HG02943 (cell line): ENCODE data around the gene POGZ.
"Not testable (repeated sequence)": the region's sequence is repeated elsewhere in the genome, so short reads cannot be mapped to it uniquely, and the experiment has no call there.

Source experiments
- ATAC-seq: cut with Tn5 transposase; IDR thresholded peaks from one replicate; pipeline ENCODE4 v1.9.1; 2021; ENCODE audit warnings: mild to moderate bottlenecking, low read depth, moderate library complexity; ENCODE audit not compliant: unreplicated experiment

Gene POGZ

GRCh38 chr1:151477066-151477465 is 17.8 kb upstream of the POGZ start:
- ATAC-seq: no peak

- ATAC-seq: no peak
Observed at GRCh38 chr1:151476083-151476482, 16.8 kb upstream of the POGZ start.

GRCh38 chr1:151475175-151475574 is 15.9 kb upstream of the POGZ start:
- no peak for ATAC-seq

- no peak for ATAC-seq
Observed at GRCh38 chr1:151474745-151475144, 15.5 kb upstream of the POGZ start.

- no peak for ATAC-seq
Observed at GRCh38 chr1:151472856-151473731, 13.8 kb upstream of the POGZ start.

- no peak for ATAC-seq
Observed at GRCh38 chr1:151465026-151465425, 5.7 kb upstream of the POGZ start.

- no peak for ATAC-seq
Observed at GRCh38 chr1:151461694-151462093, 2.4 kb upstream of the POGZ start.

- ATAC-seq: peak; percentile 26
Observed at GRCh38 chr1:151458802-151459330, 428 bp downstream of the POGZ start.

- ATAC-seq: peak; percentile 34
Observed at GRCh38 chr1:151457911-151458801, 1.1 kb downstream of the POGZ start.

GRCh38 chr1:151455966-151456365 is 3.3 kb downstream of the POGZ start:
- ATAC-seq: no peak

- no peak for ATAC-seq
Observed at GRCh38 chr1:151455231-151455630, 4.1 kb downstream of the POGZ start.

- no peak for ATAC-seq
Observed at GRCh38 chr1:151447696-151448095, 11.6 kb downstream of the POGZ start.

GRCh38 chr1:151444783-151445177 is 14.5 kb downstream of the POGZ start:
- ATAC-seq: no peak

- ATAC-seq: no peak
Observed at GRCh38 chr1:151443846-151444782, 15.2 kb downstream of the POGZ start.

GRCh38 chr1:151437396-151437795 is 21.9 kb downstream of the POGZ start:
- not testable (repeated sequence) for ATAC-seq

GRCh38 chr1:151436985-151437384 is 22.3 kb downstream of the POGZ start:
- ATAC-seq: no peak

- ATAC-seq: no peak
Observed at GRCh38 chr1:151435174-151435573, 24.1 kb downstream of the POGZ start.

GRCh38 chr1:151433827-151434226 is 25.5 kb downstream of the POGZ start:
- not testable (repeated sequence) for ATAC-seq

- no peak for ATAC-seq
Observed at GRCh38 chr1:151428068-151428467, 31.2 kb downstream of the POGZ start.

- ATAC-seq: no peak
Observed at GRCh38 chr1:151425103-151425502, 34.2 kb downstream of the POGZ start.
